Kidney (tissue), 14 donors: ENCODE data around the gene NDUFS1. TPM values are rescaled to one million over a fixed set of nuclear protein-coding genes. Genes with fewer than 3 reads are reported as not detected.

ENCODE experiments used
- DNase-seq, 5 donors: peaks; one replicate each; pipeline ENCODE4 v3.0.0-alpha.2; 2013 to 2020
- FAIRE-seq: peaks from 2 replicates; lab custom pipeline; 2012; peaks lifted over from hg19 to GRCh38; lab: Jason Lieb, UNC
- H3K27ac ChIP-seq, 2 donors: one replicate each; pipeline ENCODE4 v1.7.0; 2013; ENCODE audit warnings: low read depth in 2 of 2, low read length in 2 of 2, inconsistent platforms in 1 of 2
- H3K27me3 ChIP-seq: one replicate; pipeline ENCODE4 v1.7.1; 2013; ENCODE audit warnings: low read length, inconsistent platforms; ENCODE audit not compliant: control insufficient read depth, insufficient read depth
- H3K36me3 ChIP-seq, 3 donors: one replicate each; pipeline versions ENCODE4 v1.7.0 to v1.7.1; 2013; ENCODE audit warnings: low read length in 3 of 3, control low read depth in 1 of 3, inconsistent platforms in 1 of 3; ENCODE audit not compliant: insufficient read depth in 3 of 3, control insufficient read depth in 2 of 3
- H3K4me1 ChIP-seq, 3 donors: one replicate each; pipeline versions ENCODE4 v1.7.0 to v1.7.1; 2013; ENCODE audit warnings: low read length in 3 of 3, inconsistent platforms in 1 of 3, low read depth in 1 of 3; ENCODE audit not compliant: control insufficient read depth in 2 of 3, insufficient read depth in 2 of 3
- H3K4me3 ChIP-seq, 3 donors: one replicate each; pipeline versions ENCODE4 v1.7.0 to v1.8.1; 2013; ENCODE audit warnings: low read length in 3 of 3, control low read depth in 1 of 3, inconsistent platforms in 1 of 3
- H3K9ac ChIP-seq, 3 donors: one replicate each; pipeline versions ENCODE4 v1.7.0 to v1.7.1; 2013; ENCODE audit warnings: low read length in 3 of 3, control low read depth in 1 of 3, inconsistent platforms in 1 of 3
- H3K9me3 ChIP-seq, 3 donors: one replicate each; pipeline versions ENCODE4 v1.7.0 to v1.7.1; 2013; ENCODE audit warnings: low read length in 3 of 3, control low read depth in 1 of 3, inconsistent platforms in 1 of 3; ENCODE audit not compliant: control insufficient read depth in 2 of 3, insufficient read depth in 1 of 3
- intact Hi-C: fragments of 100-400 bp; cut with DNase I; formaldehyde crosslinking; loops from one replicate; pipeline ENCODE4 v1.11.1; 2022
- polyA plus RNA-seq: library from polyadenylated mRNA; stranded (reverse); fragments of 350-450 nt; fragmentation: Illumina TruSeq; extraction: RNeasy Lipid Tissue Mini Kit (QIAGEN cat#74804); gene quantifications from one replicate; pipeline ENCODE4 v1.2.3, GENCODE V29; 2014; ENCODE audit warnings: low read depth, low replicate concordance; ENCODE audit not compliant: insufficient read depth
- total RNA-seq: library from RNA; stranded (reverse); fragmentation: NEBNext Ultra II Directional; extraction: Animal tissue kit (Norgen Biotek cat#: 25700); gene quantifications from one replicate; pipeline ENCODE4 v1.2.1, GENCODE V29; 2021
- TF ChIP-seq, protein P1 (sequence below): IDR thresholded peaks from 3 replicates; pipeline ENCODE4 v1.5.1; 2012; ENCODE audit warnings: mild to moderate bottlenecking, moderate library complexity, borderline replicate concordance; ENCODE audit not compliant: insufficient read depth; ENCODE audit errors: extremely low read depth
- donor health status: control.
- donor health status: control.
- donor health status: control.
- donor health status: control.
- donor health status: control.
- donor health status: DM: yes; HTN: yes; CAD: no.
- donor health status: Normal renal cell carcinoma (clear cell type).

The NDUFS1 gene
- total and polyA plus RNA-seq, 2 donors from 2014 or later = 67.6 to 97.2 TPM

DNA sequence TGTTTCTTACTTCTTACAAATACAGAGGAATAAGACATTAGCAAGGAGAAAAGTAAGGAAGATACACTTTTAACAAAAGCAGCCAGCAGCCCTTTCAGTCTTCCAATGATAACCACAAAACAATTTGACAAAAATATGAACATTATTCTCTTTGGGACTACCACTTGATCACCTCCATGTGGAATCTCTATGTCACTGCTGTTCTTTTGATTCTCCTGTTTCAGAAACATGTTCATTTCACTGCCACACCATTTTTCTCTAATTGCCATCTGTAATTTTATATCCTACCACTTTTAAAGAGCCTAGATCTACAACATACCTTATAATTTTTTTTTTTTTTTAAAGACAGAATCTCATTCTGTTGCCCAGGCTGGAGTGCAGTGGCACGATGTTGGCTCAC lies 84.1 kb downstream of the NDUFS1 start:
- intact Hi-C loops = no loop called here
- DNase-seq (no peak), FAIRE-seq (no peak)
- H3K36me3 ChIP-seq = peaks cover 0 to 2% (median 0%) of the 10 kb centered on the region in 3 donors
- H3K4me1 ChIP-seq = peaks cover 0 to 2% (median 0%) of the 10 kb centered on the region in 3 donors
- H3K27ac ChIP-seq = no peak overlapping the region
- H3K27me3 ChIP-seq = no peaks in the 10 kb centered on the region
- no peaks in the 10 kb centered on the region for H3K9me3 ChIP-seq
- H3K9ac ChIP-seq = no peak overlapping the region
- H3K4me3 ChIP-seq = no peak overlapping the region
- TF ChIP-seq, protein P1, sequence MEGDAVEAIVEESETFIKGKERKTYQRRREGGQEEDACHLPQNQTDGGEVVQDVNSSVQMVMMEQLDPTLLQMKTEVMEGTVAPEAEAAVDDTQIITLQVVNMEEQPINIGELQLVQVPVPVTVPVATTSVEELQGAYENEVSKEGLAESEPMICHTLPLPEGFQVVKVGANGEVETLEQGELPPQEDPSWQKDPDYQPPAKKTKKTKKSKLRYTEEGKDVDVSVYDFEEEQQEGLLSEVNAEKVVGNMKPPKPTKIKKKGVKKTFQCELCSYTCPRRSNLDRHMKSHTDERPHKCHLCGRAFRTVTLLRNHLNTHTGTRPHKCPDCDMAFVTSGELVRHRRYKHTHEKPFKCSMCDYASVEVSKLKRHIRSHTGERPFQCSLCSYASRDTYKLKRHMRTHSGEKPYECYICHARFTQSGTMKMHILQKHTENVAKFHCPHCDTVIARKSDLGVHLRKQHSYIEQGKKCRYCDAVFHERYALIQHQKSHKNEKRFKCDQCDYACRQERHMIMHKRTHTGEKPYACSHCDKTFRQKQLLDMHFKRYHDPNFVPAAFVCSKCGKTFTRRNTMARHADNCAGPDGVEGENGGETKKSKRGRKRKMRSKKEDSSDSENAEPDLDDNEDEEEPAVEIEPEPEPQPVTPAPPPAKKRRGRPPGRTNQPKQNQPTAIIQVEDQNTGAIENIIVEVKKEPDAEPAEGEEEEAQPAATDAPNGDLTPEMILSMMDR = no peak

DNA sequence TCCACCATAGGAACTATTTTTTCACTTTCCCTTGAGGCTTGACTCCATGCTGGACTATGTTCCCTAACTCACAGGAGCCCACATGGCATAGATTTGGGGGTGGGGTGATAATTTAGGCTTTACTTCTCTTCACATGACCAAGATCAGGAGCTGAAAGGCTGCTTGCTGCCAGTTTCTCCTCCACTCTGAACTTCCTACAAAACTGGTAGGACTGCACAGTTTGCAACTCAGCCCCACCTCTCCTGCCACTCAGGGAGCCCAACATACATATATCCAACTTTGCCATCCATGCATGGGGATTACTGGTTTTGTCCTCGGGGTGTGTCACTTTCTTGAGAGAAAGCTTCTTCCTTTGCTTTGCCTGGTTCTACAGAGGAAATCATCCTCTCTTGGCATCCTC lies 87.4 kb downstream of the NDUFS1 start:
- Histone ChIP-seq H3K4me1 (peaks cover 0 to 2% (median 0%) of the 10 kb centered on the region in 3 donors), H3K9me3 (no peaks in the 10 kb centered on the region), H3K9ac (no peak overlapping the region), H3K36me3 (peaks cover 0 to 2% (median 0%) of the 10 kb centered on the region in 3 donors), H3K27me3 (no peaks in the 10 kb centered on the region), H3K4me3 (no peak overlapping the region), H3K27ac (no peak overlapping the region)
- TF ChIP-seq, protein P1 = no peak
- intact Hi-C loops = no loop called here
- no peak for FAIRE-seq
- DNase-seq = no peak

DNA sequence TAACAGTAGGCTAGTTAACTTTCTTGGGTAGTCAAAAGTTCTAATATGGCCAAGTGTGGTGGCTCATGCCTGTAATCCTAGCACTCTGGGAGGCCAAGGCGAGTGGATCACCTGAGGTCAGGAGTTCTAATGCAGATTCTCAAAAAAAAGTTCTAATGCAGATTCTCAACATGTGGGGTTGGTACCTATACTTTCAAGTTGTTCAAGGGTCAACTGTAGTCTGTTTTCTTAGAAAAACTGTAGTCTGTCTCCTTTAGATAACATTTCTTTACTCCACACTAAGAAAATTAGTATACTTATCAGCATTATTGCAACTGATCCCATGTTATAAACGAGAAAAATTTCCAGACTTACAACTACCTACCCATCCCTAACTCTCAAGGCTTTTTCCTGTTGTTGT lies 89.8 kb downstream of the NDUFS1 start:
- intact Hi-C loops = no loop called here
- Histone ChIP-seq H3K9ac (no peak overlapping the region), H3K4me1 (peaks cover 0 to 2% (median 0%) of the 10 kb centered on the region in 3 donors), H3K27me3 (no peaks in the 10 kb centered on the region), H3K36me3 (peaks cover 0 to 2% (median 0%) of the 10 kb centered on the region in 3 donors), H3K27ac (no peak overlapping the region), H3K9me3 (no peaks in the 10 kb centered on the region), H3K4me3 (no peak overlapping the region)
- FAIRE-seq (no peak), DNase-seq (no peak)
- TF ChIP-seq, protein P1 = no peak

DNA sequence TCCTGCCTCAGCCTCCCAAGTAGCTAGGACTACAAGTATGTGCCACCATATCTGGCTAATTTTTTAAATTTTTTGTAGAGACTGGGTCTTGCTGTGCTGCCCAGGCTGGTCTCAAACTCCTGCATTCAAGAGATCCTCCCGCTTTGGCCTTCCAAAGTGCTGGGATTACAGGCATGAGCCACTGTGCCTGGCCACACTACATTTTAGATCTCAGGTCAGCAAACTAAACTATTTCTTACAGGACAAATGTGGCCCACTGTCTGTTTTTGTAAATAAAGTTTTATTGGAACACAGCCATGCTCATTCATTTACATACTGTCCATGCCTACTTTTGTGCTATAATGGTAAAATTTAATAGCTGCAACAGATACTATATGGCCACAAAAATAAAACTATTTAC lies 91.0 kb downstream of the NDUFS1 start:
- peaks cover 0 to 2% (median 0%) of the 10 kb centered on the region in 3 donors for H3K4me1 ChIP-seq
- H3K4me3 ChIP-seq = no peak overlapping the region
- FAIRE-seq = no peak
- H3K27ac ChIP-seq = no peak overlapping the region
- TF ChIP-seq, protein P1 = no peak
- peaks cover 0 to 5% (median 0%) of the 10 kb centered on the region in 3 donors for H3K36me3 ChIP-seq
- no peaks in the 10 kb centered on the region for H3K9me3 ChIP-seq
- H3K9ac ChIP-seq = no peak overlapping the region
- intact Hi-C loops = no loop called here
- DNase-seq = no peak
- no peaks in the 10 kb centered on the region for H3K27me3 ChIP-seq
